ENCODE data around the gene PNPLA2. TPM values are rescaled to one million over a fixed set of nuclear protein-coding genes. Genes with fewer than 3 reads are reported as not detected.

The PNPLA2 gene
- total and polyA plus RNA-seq, 2 of the 8 experiments (the other 6 are each of a cell fraction or from before 2014, with no cell fraction given): 30.9 to 62.1 TPM

GRCh38 chr11:853682-854448 is 35.2 kb downstream of the PNPLA2 start:
- H3K23ac ChIP-seq (ENCODE audit: insufficient read length): no peak overlapping the region
- no peak for DNase-seq (ENCODE audit: low read depth in 1 of 2, low spot score in 2 of 2)
- no peak overlapping the region for H3K4me3 ChIP-seq (ENCODE audit: extremely low read depth in 1 of 4, insufficient read depth in 2 of 4, low read depth in 3 of 4, low read length in 4 of 4)
- peaks cover 18% of the 10 kb centered on the region; the same call in 1 of the 2 replicates for H3K23me2 ChIP-seq (ENCODE audit: low read depth, low read length)
- H3K4me2 ChIP-seq (ENCODE audit: insufficient read depth in 1 of 2, low read depth in 2 of 2, low read length in 2 of 2): no peak overlapping the region
- H3K36me3 ChIP-seq (ENCODE audit: control insufficient read depth in 2 of 4, insufficient read depth in 4 of 4, low read length in 3 of 4): no peaks in the 10 kb centered on the region
- H3K79me1 ChIP-seq (ENCODE audit: low read depth, low read length): peaks cover 3% of the 10 kb centered on the region
- H3K27ac ChIP-seq (ENCODE audit: low read depth, low read length): no peak overlapping the region
- no peak overlapping the region for H3K56ac ChIP-seq (replicated peaks; ENCODE audit: insufficient read length, low read depth, low read length)
- no peak overlapping the region for H2AFZ ChIP-seq (ENCODE audit: low read length)
- no peak overlapping the region for H2BK20ac ChIP-seq (ENCODE audit: low read length)
- 92% methylated on average over 19 of the region's 27 CpGs; no CpG with 5 or more reads in 1 of the 2 experiments for WGBS, 2 experiments (ENCODE audit: extremely low coverage in 1 of 2, insufficient coverage in 1 of 2, insufficient read length in 1 of 2, insufficient replicate concordance in 2 of 2, low coverage in 1 of 2, low lambda C conversion rate in 2 of 2, missing lambda C conversion rate in 1 of 2)
- peaks cover 0 to 23% (median 18%) of the 10 kb centered on the region in 4 experiments; a peak in 6 of 7 replicates for H3K4me1 ChIP-seq (replicated peaks in 1 of 4; ENCODE audit: control insufficient read depth in 3 of 4, insufficient read depth in 4 of 4, low read length in 3 of 4)
- H4K8ac ChIP-seq (ENCODE audit: extremely low read depth, insufficient read depth, low read length): peak overlapping the region; percentile 80; the same call in 1 of the 2 replicates
- H3K79me2 ChIP-seq (ENCODE audit: control insufficient read depth in 1 of 2, insufficient read depth in 2 of 2, low read length in 2 of 2): no peaks in the 10 kb centered on the region; a peak in 1 of 4 replicates
- H3K14ac ChIP-seq (ENCODE audit: insufficient read length): no peak overlapping the region
- no peak for TF ChIP-seq CEBPB (IDR thresholded peaks at IDR 0.05; ENCODE audit: low read depth, low read length)
- TF ChIP-seq RBBP5 (IDR thresholded peaks at IDR 0.05; ENCODE audit: borderline replicate concordance, low read depth, low read length): no peak
- TF ChIP-seq JUN (IDR thresholded peaks at IDR 0.05; ENCODE audit: low read depth, low read length): no peak
- no peak for TF ChIP-seq SIX5 (IDR thresholded peaks at IDR 0.05; ENCODE audit: low read depth, low read length)
- TF ChIP-seq ATF3 (IDR thresholded peaks at IDR 0.05; ENCODE audit: insufficient read depth, low read depth, low read length): no peak
- no peak for TF ChIP-seq JUND (IDR thresholded peaks at IDR 0.05; ENCODE audit: low read length)
- no peak for TF ChIP-seq CBX5 (IDR thresholded peaks at IDR 0.05; ENCODE audit: low read depth, low read length)
- no peak for TF ChIP-seq MAFK (IDR thresholded peaks at IDR 0.05; ENCODE audit: low read depth, low read length)
- TF ChIP-seq SIRT6 (IDR thresholded peaks at IDR 0.05; ENCODE audit: low read length): no peak
- no peak for TF ChIP-seq KDM1A (IDR thresholded peaks at IDR 0.05; ENCODE audit: borderline replicate concordance, low read length)
- peaks cover 24 to 53% of the 10 kb centered on the region in 2 experiments for H4K20me1 ChIP-seq (replicated peaks in 1 of 2; ENCODE audit: control insufficient read depth in 1 of 2, insufficient read depth in 2 of 2, low read length in 2 of 2)
- no peak overlapping the region for H2BK12ac ChIP-seq (ENCODE audit: low read depth, low read length)
- FAIRE-seq: no peak
- no peak overlapping the region for H4K91ac ChIP-seq (replicated peaks; ENCODE audit: insufficient read length, low read length)
- POLR2A ChIA-PET (ENCODE audit: partially characterized antibody): interaction anchor here (0.8 to 13.8 kb wide), 9 partner anchors 10 to 40 kb away, joined by 3 to 234 read pairs (median 5); partner anchors contain the start of genes CD151, POLR2L and TSPAN4
- no peak overlapping the region for H3K9ac ChIP-seq (replicated peaks in 1 of 4; ENCODE audit: extremely low read depth in 1 of 4, low read depth in 3 of 4, low read length in 3 of 4)
- no peak overlapping the region for H4K5ac ChIP-seq (ENCODE audit: insufficient read length, low read depth, low read length)
- no peaks in the 10 kb centered on the region for H3K9me3 ChIP-seq (ENCODE audit: insufficient read depth in 2 of 2, low read depth in 1 of 2, low read length in 1 of 2)
- no peak overlapping the region for H2BK5ac ChIP-seq (ENCODE audit: low read depth, low read length)
- H3K18ac ChIP-seq (ENCODE audit: extremely low read depth, low read length): no peak overlapping the region
- H2AK5ac ChIP-seq (ENCODE audit: low read depth, low read length): no peak overlapping the region
- H3K27me3 ChIP-seq (replicated peaks in 1 of 4; ENCODE audit: control insufficient read depth in 3 of 4, extremely low read depth in 1 of 4, insufficient read depth in 3 of 4, low read length in 3 of 4): peaks cover 0 to 2% (median under 1%) of the 10 kb centered on the region in 4 experiments; a peak in 3 of 7 replicates
- no peak overlapping the region for H2BK120ac ChIP-seq (replicated peaks; ENCODE audit: low read depth, low read length)
- no peak overlapping the region for H3K4ac ChIP-seq (replicated peaks; ENCODE audit: insufficient read length, low read depth, low read length)
- CTCF ChIA-PET (ENCODE audit: partially characterized antibody): interaction anchor here (0.5 to 10.5 kb wide), 10 partner anchors 8 to 197 kb away, joined by 3 to 74 read pairs (median 4); partner anchors contain the start of gene TSPAN4
- H2BK15ac ChIP-seq (ENCODE audit: low read length): no peak overlapping the region

Measured in H1 (cell line).